ENCODE results near the gene TRIOBP. TPM values are rescaled to one million over a fixed set of nuclear protein-coding genes. Genes with fewer than 3 reads are reported as not detected.
"Not testable (repeated sequence)": the region's sequence is repeated elsewhere in the genome, so short reads cannot be mapped to it uniquely, and the experiment has no call there.

Gene TRIOBP
- total and polyA plus RNA-seq, 2 donors from 2014 or later: 32.1 to 125 TPM

DNA sequence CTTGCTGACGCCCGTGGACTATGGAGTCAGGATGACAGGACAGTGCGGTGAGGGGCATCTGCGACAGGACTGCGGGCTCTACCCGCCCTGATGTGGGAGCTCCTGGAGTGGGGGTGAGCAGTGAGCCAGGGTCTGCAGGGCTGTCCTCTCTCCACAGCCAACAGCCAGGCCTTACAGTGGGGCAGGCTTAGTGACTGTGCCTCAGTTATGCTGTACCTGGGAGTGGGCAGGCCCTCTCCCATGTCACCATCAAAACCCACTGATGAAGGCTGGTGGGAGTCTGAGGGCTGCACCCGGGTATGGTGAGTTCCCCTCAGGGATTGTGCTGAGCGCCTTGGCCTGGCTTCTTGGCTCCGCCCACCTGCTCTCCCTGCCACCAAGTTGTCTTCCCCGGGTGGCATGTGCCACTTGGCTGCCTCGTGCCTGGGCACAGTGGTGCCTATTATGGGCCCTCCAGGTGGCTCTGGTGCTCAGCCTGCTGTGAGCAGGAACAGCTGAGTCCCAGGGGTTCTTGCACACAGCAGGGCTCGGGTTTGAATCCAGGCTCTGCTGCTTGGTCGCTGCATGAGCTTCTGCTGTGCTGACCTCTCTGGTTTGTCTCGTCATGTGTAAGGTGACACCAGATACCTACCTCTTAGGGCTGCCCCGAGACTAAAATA, 4.1 kb upstream of the TRIOBP start:
- no peak for FAIRE-seq
- intact Hi-C loops (cut with DNase I): no loop called here
- Histone ChIP-seq H3K4me3 (ENCODE audit: low read length in 3 of 3) (no peak overlapping the region), H3K9ac (ENCODE audit: low read length in 3 of 3) (no peak overlapping the region), H3K36me3 (ENCODE audit: control insufficient read depth in 2 of 3, insufficient read depth in 3 of 3, low read length in 3 of 3) (peaks cover 0 to 42% (median 22%) of the 10 kb centered on the region in 3 donors), H3K27me3 (ENCODE audit: control insufficient read depth, insufficient read depth, low read length) (no peaks in the 10 kb centered on the region), H3K9me3 (ENCODE audit: control insufficient read depth in 2 of 3, insufficient read depth in 1 of 3, low read length in 3 of 3) (no peaks in the 10 kb centered on the region), H3K4me1 (ENCODE audit: control insufficient read depth in 2 of 3, insufficient read depth in 2 of 3, low read depth in 1 of 3, low read length in 3 of 3) (peaks cover 0 to 2% (median 0%) of the 10 kb centered on the region in 3 donors), H3K27ac (ENCODE audit: low read depth in 2 of 2, low read length in 2 of 2) (no peak overlapping the region)
- no peak for DNase-seq
- TF ChIP-seq, protein P1, sequence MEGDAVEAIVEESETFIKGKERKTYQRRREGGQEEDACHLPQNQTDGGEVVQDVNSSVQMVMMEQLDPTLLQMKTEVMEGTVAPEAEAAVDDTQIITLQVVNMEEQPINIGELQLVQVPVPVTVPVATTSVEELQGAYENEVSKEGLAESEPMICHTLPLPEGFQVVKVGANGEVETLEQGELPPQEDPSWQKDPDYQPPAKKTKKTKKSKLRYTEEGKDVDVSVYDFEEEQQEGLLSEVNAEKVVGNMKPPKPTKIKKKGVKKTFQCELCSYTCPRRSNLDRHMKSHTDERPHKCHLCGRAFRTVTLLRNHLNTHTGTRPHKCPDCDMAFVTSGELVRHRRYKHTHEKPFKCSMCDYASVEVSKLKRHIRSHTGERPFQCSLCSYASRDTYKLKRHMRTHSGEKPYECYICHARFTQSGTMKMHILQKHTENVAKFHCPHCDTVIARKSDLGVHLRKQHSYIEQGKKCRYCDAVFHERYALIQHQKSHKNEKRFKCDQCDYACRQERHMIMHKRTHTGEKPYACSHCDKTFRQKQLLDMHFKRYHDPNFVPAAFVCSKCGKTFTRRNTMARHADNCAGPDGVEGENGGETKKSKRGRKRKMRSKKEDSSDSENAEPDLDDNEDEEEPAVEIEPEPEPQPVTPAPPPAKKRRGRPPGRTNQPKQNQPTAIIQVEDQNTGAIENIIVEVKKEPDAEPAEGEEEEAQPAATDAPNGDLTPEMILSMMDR (IDR thresholded peaks at IDR 0.05; ENCODE audit: borderline replicate concordance, extremely low read depth, insufficient read depth): no peak

DNA sequence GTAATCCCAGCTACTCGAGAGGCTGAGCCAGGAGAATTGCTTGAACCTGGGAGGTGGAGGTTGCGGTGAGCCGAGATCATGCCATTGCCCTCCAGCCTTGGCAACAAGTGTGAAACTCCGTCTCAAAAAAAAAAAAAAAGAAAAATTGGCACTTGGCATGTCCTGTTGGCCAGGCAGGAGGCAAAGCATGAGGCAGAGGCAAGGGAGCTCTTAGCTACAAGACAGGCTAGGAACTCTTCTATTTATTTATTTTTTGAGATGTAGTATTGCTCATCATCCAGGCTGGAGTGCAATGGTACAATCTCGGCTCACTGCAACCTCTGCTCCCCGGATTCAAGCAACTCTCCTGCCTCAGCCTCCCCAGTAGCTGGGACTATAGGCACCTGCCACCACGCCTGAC, 2.7 kb upstream of the TRIOBP start:
- H3K27me3 ChIP-seq (ENCODE audit: control insufficient read depth, insufficient read depth, low read length); DNase-seq; H3K27ac ChIP-seq (ENCODE audit: low read depth in 2 of 2, low read length in 2 of 2); FAIRE-seq; H3K4me3 ChIP-seq (ENCODE audit: low read length in 3 of 3); H3K9ac ChIP-seq (ENCODE audit: low read length in 3 of 3); H3K9me3 ChIP-seq (ENCODE audit: control insufficient read depth in 2 of 3, insufficient read depth in 1 of 3, low read length in 3 of 3); intact Hi-C loops (cut with DNase I); H3K4me1 ChIP-seq (ENCODE audit: control insufficient read depth in 2 of 3, insufficient read depth in 2 of 3, low read depth in 1 of 3, low read length in 3 of 3): not testable (repeated sequence)
- H3K36me3 ChIP-seq (ENCODE audit: control insufficient read depth in 2 of 3, insufficient read depth in 3 of 3, low read length in 3 of 3): peaks cover 0 to 29% (median 16%) of the 10 kb centered on the region in 3 donors

DNA sequence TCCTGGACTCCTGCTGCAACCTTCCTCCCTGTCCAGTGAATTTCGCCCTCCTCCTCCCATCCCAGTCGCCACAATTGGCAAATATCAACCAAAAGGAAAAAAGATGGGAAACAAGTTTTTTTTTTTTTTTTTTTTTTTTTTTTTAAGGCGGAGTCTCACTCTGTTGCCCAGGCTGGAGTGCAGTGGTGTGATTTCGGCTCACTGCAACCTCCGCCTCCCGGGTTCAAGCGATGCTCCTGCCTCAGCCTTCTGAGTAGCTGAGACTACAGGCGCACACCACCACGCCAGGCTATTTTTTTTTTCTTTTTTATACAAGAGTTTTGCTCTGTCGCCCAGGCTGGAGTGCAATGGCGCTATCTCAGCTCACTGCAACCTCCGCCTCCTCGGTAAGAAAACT, 590 bp upstream of the TRIOBP start:
- H3K9me3 ChIP-seq (ENCODE audit: control insufficient read depth in 2 of 3, insufficient read depth in 1 of 3, low read length in 3 of 3); FAIRE-seq; H3K27ac ChIP-seq (ENCODE audit: low read depth in 2 of 2, low read length in 2 of 2); DNase-seq; intact Hi-C loops (cut with DNase I); H3K4me3 ChIP-seq (ENCODE audit: low read length in 3 of 3); H3K4me1 ChIP-seq (ENCODE audit: control insufficient read depth in 2 of 3, insufficient read depth in 2 of 3, low read depth in 1 of 3, low read length in 3 of 3); H3K27me3 ChIP-seq (ENCODE audit: control insufficient read depth, insufficient read depth, low read length); H3K9ac ChIP-seq (ENCODE audit: low read length in 3 of 3): not testable (repeated sequence)
- peaks cover 0 to 13% (median 6%) of the 10 kb centered on the region in 3 donors for H3K36me3 ChIP-seq (ENCODE audit: control insufficient read depth in 2 of 3, insufficient read depth in 3 of 3, low read length in 3 of 3)

DNA sequence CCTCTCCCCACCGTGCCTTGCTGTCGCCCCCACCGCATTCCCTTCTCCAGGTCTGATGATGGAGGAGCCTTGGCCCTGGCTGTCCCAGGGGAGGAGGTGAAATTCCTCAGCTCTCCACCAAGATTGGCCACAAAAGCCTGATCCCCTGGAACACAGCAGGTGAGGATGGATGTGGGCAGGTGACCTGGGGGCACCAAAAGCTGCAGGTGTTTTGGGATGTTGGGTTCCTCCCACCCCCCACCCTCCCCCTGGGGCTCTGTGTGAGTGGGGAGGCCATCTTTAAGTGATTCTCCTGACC, 639 bp downstream of the TRIOBP start:
- H3K4me1 ChIP-seq (ENCODE audit: control insufficient read depth in 2 of 3, insufficient read depth in 2 of 3, low read depth in 1 of 3, low read length in 3 of 3): peaks cover 0 to 2% (median 0%) of the 10 kb centered on the region in 3 donors
- no peak overlapping the region for H3K27ac ChIP-seq (ENCODE audit: low read depth in 2 of 2, low read length in 2 of 2)
- TF ChIP-seq, protein P1 (IDR thresholded peaks at IDR 0.05; ENCODE audit: borderline replicate concordance, extremely low read depth, insufficient read depth): no peak
- no peak overlapping the region for H3K9ac ChIP-seq (ENCODE audit: low read length in 3 of 3)
- intact Hi-C loops (cut with DNase I): no loop called here
- DNase-seq (no peak), FAIRE-seq (no peak)
- H3K9me3 ChIP-seq (ENCODE audit: control insufficient read depth in 2 of 3, insufficient read depth in 1 of 3, low read length in 3 of 3): no peaks in the 10 kb centered on the region
- no peak overlapping the region for H3K4me3 ChIP-seq (ENCODE audit: low read length in 3 of 3)
- peaks cover 0 to 7% (median 0%) of the 10 kb centered on the region in 3 donors for H3K36me3 ChIP-seq (ENCODE audit: control insufficient read depth in 2 of 3, insufficient read depth in 3 of 3, low read length in 3 of 3)
- H3K27me3 ChIP-seq (ENCODE audit: control insufficient read depth, insufficient read depth, low read length): no peaks in the 10 kb centered on the region

Data from kidney (tissue), 14 donors.